ENCODE measurements around the gene NEIL1.
"Not testable (repeated sequence)": the region's sequence is repeated elsewhere in the genome, so short reads cannot be mapped to it uniquely, and the experiment has no call there.

NEIL1 gene

DNA sequence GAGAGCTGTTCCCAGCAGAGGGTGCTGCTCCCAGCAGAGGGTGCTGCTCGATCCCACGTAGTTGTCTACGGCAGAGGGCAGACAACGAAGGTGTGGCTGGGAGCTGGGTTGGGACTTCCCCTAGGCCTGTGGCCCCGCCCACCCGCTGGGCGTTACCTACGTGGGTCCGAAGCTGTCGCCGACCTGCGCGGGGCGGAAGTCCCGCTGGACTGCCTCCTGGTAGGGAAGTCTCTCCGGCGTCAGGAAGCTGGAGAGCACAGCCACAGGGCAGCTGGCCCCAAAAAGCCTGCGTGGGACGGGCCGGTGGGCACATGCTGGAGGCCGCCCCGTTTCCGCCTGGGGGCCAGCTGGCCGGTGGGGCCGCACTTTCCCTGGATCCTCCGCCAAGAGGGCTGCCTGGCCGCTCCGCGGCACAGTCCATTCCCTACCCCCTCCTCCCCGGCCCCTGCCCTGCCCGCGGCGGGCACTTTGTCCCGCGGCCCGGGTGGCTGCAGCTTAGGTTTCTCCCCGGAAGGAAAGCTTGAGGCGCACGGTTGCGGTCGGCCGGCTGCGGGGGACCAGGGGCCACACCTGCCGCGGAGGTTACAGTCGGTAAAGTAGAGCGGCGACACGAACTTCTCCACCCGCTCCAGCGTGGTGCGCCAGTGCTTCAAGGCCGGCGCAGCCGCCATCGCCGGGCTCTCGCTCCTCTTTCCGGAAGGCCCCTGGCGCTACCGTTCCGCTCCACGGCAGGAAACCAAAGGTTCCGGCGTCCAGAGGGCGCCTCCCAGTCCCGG, 21.3 kb downstream of the NEIL1 start, which contains the start of gene MAN2C1:
Gene MAN2C1, minus strand, starts transcription at position 695 of the 776 bp plus-strand sequence. Its CDS starts 24 bp downstream, at position 671.
- peak within 1 kb of the TSS; percentile 87 for H3K4me3 ChIP-seq (ENCODE audit: low read depth, low read length)
- in situ Hi-C loops (cut with HindIII; ENCODE audit: low sequenced_read_pairs), result no loop called here
- TF ChIP-seq, protein P1, sequence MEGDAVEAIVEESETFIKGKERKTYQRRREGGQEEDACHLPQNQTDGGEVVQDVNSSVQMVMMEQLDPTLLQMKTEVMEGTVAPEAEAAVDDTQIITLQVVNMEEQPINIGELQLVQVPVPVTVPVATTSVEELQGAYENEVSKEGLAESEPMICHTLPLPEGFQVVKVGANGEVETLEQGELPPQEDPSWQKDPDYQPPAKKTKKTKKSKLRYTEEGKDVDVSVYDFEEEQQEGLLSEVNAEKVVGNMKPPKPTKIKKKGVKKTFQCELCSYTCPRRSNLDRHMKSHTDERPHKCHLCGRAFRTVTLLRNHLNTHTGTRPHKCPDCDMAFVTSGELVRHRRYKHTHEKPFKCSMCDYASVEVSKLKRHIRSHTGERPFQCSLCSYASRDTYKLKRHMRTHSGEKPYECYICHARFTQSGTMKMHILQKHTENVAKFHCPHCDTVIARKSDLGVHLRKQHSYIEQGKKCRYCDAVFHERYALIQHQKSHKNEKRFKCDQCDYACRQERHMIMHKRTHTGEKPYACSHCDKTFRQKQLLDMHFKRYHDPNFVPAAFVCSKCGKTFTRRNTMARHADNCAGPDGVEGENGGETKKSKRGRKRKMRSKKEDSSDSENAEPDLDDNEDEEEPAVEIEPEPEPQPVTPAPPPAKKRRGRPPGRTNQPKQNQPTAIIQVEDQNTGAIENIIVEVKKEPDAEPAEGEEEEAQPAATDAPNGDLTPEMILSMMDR (IDR thresholded peaks at IDR 0.05; ENCODE audit: low read depth, low read length, missing control alignments), result peak; percentile 75
- DNase-seq (ENCODE audit: low read depth), result peak; percentile 79

DNA sequence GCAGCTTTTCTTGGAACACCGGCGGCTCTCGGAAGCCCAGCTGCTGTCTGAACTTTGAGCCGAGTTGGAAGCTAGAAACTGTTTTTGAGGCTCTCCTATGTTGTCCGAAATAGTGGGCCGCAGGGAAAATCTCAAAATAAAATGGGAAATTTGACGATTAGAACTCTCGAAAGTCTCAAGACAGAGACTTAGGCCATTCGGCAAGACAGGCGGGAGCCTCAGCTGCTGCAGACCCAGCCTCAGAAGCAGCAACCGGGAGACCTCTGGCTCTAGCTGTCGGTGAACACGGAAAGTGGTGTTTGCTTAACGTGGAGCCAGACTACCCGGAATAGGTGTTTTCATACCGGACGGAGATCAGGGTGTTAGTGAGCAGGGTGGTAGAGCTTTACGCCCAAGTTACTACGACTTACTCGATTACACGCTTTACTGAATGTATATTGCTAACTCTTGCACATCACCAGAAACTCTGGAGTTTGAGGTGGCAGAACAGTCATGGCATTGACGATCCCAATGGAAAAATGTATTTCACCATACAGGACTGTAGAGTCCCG, 21.9 kb downstream of the NEIL1 start:
- no peak for DNase-seq (ENCODE audit: low read depth)
- TF ChIP-seq, protein P1 (IDR thresholded peaks at IDR 0.05; ENCODE audit: low read depth, low read length, missing control alignments), result peak; percentile 5
- in situ Hi-C loops (cut with HindIII; ENCODE audit: low sequenced_read_pairs), result no loop called here
- H3K4me3 ChIP-seq (ENCODE audit: low read depth, low read length), result peak overlapping the region; percentile 87

DNA sequence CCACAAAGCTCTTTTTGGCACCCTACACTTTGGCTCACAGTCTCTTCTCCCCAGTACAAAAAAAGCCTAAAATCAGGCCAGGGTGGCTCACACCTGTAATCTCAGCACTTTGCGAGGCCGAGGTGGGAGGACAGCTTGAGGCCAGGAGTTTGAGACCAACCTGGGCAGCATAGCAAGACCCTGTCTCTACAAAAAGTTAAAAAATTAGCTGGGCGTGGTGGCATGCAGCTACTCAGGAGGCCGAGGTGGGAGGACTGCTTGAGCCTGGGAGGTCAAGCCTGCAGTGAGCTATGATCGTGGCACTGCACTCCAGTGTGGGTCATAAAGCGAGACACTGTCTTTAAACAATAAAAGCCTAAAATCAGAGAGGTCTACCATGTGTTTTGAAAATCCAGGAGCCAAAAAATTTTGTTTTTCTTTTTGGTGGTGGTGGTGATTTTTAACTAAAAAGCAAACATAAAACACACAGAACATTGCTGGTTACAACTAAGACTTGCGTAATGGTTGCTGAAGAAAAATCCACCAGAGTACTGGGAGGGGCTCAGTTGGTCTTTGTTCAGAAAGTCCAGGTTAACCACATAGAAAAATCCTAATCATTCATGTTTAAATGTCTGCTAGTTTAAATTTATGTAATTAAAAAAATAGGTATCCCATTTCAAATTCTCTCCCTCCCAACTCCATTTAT, 23.2 kb downstream of the NEIL1 start:
- no peak overlapping the region for H3K4me3 ChIP-seq (ENCODE audit: low read depth, low read length)
- TF ChIP-seq, protein P1 (IDR thresholded peaks at IDR 0.05; ENCODE audit: low read depth, low read length, missing control alignments), result no peak
- in situ Hi-C loops (cut with HindIII; ENCODE audit: low sequenced_read_pairs), result no loop called here
- DNase-seq (ENCODE audit: low read depth), result no peak

DNA sequence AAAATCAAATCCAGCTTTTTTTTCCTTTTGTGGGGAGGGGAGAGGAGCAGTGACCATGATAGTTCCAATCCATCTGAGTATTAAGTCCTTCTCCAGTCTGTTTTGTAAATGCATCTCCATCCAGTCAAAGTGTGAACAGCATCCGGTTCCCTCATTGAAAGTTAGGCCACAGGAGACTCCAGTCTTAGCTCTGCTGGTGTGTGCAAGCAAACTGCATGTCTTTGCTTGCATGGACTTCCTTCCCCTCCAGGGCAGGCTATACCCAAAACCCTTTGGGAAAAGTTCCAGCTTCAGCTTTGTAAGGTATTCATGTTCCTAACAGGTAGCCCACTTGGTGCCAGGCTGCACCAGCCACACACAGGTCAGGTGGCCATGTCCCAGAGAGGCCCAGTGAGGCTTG, 24.6 kb downstream of the NEIL1 start:
- no peak for DNase-seq (ENCODE audit: low read depth)
- in situ Hi-C loops (cut with HindIII; ENCODE audit: low sequenced_read_pairs), result no loop called here
- TF ChIP-seq, protein P1 (IDR thresholded peaks at IDR 0.05; ENCODE audit: low read depth, low read length, missing control alignments), result no peak
- H3K4me3 ChIP-seq (ENCODE audit: low read depth, low read length), result no peak overlapping the region

DNA sequence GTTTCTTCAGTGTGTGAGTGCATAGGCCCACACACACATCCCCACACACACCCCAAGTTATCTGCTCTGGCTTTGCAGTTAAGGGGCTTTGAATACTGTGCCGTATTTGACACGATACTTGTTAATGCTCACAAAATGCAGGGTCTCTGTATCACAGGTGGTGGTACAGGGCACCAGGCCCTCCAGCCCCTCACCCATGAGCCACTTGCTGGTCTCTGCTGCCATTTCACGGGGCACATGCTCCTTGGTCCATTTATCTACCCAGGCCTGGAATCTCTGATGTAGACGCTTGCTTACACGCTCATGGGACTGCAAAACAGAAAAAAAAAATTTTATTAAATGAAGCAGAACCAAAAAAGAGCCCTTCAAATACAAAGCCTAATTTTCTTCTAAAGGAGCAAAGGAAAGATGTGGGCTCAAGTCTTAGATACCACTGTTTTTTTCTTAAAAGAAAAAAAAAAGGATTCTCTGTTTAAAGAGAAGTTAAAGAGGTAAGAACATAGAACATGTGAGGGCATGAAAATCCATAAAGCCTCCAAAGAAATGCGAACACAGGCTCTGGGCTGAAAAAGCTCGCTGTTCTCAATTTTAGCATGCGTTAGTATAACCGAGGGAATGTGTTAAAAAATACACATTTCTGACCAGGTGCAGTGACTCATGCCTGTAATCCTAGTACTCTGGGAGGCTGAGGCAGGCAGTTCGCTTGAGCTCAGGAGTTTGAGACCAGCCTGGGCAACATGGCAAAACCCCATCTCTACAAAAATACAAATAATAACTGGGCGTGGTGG, 25.3 kb downstream of the NEIL1 start:
- in situ Hi-C loops (cut with HindIII; ENCODE audit: low sequenced_read_pairs), result no loop called here
- TF ChIP-seq, protein P1 (IDR thresholded peaks at IDR 0.05; ENCODE audit: low read depth, low read length, missing control alignments), result no peak
- no peak for DNase-seq (ENCODE audit: low read depth)
- no peak overlapping the region for H3K4me3 ChIP-seq (ENCODE audit: low read depth, low read length)

DNA sequence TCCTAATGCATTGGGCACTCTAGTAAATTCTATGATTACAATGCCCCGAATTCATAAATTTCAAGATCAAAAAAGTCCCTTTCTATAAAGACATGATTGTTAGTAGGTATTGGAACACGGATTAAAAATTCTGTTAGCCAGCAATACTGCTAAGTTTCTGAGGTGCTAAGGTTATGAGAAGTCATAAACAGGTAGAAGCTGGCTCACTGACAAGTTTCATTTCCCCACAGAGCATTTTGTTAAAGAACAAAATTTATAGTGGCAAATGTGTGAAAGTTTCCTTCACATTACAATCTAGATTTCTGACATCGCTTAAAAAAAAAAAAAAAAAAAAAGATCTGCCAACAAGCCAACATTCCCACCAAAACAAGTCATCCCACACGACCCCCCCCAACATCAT, 33.9 kb downstream of the NEIL1 start:
- no peak for DNase-seq (ENCODE audit: low read depth)
- in situ Hi-C loops (cut with HindIII; ENCODE audit: low sequenced_read_pairs), result loop anchor here (5.0 kb wide), 1 partner anchor 37 kb away; no protein-coding TSS in a partner anchor
- TF ChIP-seq, protein P1 (IDR thresholded peaks at IDR 0.05; ENCODE audit: low read depth, low read length, missing control alignments), result no peak
- H3K4me3 ChIP-seq (ENCODE audit: low read depth, low read length), result no peak overlapping the region

DNA sequence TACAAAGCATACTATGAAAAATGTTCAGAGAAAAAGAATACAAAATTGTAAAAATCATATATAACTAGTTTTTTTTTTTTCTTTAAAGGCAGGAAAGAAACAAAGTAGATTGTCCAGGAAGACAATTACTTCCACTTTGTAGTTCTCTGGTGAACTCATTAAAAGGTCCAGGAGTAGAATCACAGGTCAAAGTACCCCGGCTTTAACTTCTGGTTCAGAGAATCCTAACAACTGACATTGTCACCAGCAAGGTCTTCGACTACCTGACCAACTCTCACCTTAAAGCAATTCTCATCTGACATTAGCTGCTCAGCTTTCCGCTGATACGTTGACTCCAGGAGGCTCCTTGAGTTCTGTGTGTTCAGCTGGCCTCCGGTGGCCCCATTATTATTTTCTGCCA, 37.1 kb downstream of the NEIL1 start:
- not testable (repeated sequence) for H3K4me3 ChIP-seq (ENCODE audit: low read depth, low read length); DNase-seq (ENCODE audit: low read depth)
- in situ Hi-C loops (cut with HindIII; ENCODE audit: low sequenced_read_pairs), result loop anchor here (5.0 kb wide), 1 partner anchor 33 kb away; no protein-coding TSS in a partner anchor
